NCI-H1694 treated with DMSO at 0.1 percent for 48 hours (cell line): ENCODE measurements around the gene SLC12A6.
"Not testable (repeated sequence)": the region's sequence is repeated elsewhere in the genome, so short reads cannot be mapped to it uniquely, and the experiment has no call there.

Experiments
- DNase-seq: peaks from one replicate; lab custom pipeline; 2025; lab: John Stamatoyannopoulos, UW

Gene SLC12A6

DNA sequence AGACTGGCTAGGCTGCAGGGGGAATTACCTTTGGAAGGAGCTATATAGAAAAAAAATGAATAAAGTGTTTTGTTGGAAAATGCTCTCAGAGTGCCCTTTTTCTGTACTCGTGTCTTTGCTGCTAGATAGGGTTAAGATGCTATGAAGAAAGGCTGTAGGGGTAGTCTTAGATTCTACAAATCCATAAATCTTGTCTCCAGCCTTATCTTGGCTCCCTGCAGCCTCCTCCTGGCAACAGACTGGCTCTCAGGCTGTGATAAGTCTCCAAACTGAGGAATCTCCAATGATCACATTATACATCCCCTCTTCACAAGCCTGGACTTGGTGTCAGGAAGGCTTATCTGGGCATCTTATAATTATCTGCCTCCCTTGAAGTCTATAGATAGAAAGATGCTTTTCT lies 20.1 kb upstream of the SLC12A6 start:
- no peak for DNase-seq

DNA sequence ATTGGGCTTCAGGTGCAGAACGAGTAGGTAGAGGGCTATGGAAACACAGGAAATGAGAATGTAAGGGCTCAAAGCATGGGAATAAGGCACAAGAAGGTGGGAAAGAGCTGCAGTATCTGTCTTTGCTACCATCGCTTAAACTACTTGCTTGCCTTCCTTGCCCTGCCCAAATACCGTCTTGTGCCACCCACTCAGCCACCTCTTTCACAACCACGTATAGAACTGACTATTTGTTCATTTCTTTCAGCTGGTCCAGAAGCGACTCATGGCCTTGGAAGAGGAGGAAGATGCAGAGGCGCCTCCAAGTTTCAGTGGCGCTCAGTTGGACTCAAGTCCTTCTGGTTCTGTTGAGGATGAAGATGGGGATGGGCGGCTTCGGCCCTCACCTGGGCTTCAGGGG lies 17.7 kb upstream of the SLC12A6 start:
- no peak for DNase-seq

DNA sequence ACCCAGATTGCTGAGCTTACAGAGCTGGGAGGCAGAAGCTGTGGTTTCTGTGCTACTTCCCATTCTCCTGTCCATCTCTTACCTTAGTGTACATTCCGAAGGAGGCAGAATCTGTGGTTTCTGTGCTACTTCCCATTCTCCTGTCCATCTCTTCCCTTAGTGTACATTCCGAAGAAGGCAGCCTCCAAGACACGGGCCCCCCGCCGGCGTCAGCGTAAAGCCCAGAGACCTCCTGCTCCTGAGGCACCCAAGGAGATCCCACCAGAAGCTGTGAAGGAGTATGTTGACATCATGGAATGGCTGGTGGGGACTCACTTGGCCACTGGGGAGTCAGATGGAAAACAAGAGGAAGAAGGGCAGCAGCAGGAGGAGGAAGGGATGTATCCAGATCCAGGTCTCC lies 16.7 kb upstream of the SLC12A6 start:
- DNase-seq: no peak

DNA sequence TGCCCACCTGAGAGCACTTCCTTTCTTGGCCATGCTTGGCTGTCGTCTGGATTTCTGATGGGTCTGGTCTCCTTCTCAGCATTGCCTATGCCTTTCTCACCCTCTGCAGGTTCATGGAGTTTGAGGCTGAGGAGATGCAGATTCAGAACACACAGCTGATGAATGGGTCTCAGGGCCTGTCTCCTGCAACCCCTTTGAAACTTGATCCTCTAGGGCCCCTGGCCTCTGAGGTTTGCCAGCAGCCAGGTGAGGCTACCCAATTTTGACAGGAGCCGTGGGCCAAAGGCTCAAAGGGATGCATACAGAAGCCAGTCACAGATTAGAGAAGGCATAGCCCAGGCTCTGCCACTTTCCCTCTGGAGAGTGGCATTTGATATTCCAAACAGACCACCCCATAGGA lies 16.0 kb upstream of the SLC12A6 start:
- DNase-seq: no peak

DNA sequence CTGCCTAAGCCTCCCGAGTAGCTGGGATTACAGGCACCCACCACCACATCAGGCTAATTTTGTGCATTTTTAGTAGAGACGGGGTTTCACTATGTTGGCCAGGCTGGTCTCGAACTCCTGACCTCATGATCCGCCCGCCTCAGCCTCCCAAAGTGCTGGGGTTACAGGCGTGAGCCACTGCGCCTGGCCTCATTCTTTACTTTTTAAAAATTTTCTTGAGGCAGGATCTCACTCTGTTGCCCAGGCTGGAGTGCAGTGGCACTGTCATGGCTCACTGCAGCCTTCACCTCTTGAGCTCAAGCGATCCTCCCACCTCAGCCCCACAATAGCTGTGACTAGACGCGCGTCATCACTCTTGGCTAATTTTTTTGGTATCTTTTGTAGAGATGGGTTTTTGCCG lies 15.4 kb upstream of the SLC12A6 start:
- not testable (repeated sequence) for DNase-seq

DNA sequence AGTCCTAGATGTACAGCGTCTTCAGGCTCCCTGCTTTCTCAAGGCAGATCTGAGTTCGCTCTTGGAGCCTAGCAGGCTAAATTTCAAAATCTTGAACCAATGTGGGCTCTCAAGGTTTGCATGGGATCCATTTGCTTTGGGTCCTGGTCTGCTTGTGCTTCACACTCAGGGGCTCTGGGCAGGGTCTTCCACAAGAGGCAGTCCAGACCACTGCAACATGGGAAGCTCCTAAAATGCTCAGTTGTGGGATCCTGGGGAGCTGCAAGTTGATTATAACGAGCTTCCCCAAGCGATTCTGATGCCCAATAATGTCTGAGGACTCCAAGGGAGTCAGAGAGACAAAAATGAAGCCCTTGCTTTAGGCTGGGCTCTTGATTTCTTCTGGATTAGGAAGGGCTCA lies 12.2 kb upstream of the SLC12A6 start:
- no peak for DNase-seq

DNA sequence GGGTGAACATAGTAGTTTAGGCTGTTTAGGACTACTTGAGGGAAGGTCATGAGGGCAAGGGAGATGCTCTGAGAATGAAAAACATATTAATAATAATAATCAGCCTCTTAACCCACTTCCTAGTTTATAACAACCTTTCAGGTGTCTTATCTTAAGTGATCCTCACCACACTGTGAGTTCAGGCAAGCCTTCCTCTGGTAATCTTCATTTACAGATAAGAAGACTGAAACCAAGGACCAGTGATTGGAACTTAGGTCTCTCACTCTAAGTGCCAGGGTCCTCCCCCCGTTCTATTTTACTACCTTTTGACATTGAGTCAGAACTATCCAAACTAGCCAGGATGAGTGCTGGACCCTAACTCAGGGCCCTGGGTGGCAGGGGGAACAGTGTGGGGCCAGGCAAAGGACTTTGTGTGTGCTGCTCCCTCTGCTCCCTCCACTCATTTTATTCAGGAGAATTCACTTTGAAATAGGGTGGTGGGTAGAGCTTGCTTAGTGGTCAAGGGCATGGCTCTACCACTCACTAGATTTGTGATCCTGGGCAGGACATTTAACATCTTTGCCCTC lies 11.2 kb upstream of the SLC12A6 start:
- no peak for DNase-seq

DNA sequence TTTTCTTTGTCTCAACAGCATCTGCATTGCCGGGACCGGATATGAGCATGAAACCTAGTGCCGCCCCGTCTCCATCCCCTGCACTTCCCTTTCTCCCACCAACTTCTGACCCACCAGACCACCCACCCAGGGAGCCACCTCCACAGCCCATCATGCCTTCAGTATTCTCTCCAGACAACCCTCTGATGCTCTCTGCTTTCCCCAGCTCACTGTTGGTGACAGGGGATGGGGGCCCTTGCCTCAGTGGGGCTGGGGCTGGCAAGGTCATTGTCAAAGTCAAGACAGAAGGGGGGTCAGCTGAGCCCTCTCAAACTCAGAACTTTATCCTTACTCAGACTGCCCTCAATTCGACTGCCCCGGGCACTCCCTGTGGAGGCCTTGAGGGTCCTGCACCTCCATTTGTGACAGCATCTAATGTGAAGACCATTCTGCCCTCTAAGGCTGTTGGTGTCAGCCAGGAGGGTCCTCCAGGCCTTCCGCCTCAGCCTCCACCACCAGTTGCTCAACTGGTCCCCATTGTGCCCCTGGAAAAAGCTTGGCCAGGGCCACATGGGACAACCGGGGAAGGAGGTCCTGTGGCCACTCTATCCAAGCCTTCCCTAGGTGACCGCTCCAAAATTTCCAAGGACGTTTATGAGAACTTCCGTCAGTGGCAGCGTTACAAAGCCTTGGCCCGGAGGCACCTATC lies 10.5 kb upstream of the SLC12A6 start:
- DNase-seq: no peak

DNA sequence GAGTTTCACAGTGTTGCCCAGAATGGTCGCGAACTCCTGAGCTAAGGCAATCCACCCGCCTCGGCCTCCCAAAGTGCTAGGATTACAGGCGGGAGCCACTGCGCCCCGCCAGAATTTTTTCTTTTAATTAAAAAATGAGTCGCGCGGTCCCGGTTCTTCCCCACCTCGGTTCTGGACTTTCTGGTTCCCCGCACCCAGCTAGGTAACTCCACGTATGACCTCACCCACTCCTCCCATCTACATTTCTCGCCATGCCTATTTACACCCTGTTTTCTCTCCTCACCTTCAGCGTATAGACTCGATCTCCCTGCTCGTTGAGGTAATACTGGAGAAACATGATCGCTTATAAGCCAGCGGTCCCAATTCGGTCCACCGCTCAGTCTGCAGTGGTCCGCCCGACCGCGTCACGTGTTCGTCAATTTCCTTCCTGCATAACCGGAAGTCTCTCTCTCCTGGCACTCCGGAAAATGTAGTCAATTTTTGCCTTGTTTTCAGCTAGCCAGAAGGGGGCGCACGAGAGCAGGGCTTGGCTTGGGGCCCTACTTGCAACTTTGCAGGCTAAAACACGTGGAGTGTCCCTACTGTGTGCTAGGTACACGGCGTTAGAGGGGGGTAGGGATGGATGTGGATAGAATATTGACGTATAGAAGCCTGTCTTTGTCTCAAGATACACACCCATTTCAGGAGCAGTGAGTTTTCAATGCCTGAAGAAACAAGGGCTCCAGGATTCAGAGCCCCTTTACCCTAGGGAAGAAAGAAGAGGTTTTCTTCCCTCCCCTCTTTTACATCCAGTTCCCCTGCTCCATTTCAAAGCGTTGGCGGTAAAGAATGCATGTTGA lies 5.4 kb upstream of the SLC12A6 start, which contains the start of the genes NOP10 and NUTM1:
Gene NOP10, minus strand, starts transcription at position 400 of the 839 bp plus-strand sequence. Its CDS starts 63 bp downstream, at position 337.
Gene NUTM1, plus strand, starts transcription at position 579 of the 839 bp plus-strand sequence. CDS start 382 bp downstream, outside the sequence.
- peak; percentile 86 for DNase-seq

DNA sequence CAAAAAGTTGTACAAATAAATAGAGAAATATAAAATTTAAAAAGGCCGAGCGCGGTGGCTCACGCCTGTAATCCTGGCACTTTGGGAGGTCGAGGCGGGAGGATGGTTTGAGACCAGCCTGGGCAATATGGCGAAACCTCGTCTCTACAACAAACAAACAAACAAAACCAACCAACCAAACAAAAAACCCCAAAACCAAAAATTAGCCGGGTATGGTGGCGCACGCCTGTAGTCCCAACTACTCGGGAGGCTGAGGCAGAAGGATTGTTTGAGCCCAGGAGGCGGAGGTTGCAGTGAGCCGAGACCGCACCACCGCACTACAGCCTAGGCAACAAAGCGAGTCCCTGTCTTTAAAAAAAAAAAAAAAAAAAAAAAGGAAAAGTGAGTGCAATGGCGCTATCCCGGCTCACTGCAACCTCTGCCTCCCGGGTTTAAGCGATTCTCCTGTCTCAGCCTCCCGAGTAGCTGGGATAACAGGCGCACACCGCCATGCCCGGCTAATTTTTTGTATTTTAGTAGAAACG lies 4.7 kb upstream of the SLC12A6 start:
- DNase-seq: not testable (repeated sequence)

DNA sequence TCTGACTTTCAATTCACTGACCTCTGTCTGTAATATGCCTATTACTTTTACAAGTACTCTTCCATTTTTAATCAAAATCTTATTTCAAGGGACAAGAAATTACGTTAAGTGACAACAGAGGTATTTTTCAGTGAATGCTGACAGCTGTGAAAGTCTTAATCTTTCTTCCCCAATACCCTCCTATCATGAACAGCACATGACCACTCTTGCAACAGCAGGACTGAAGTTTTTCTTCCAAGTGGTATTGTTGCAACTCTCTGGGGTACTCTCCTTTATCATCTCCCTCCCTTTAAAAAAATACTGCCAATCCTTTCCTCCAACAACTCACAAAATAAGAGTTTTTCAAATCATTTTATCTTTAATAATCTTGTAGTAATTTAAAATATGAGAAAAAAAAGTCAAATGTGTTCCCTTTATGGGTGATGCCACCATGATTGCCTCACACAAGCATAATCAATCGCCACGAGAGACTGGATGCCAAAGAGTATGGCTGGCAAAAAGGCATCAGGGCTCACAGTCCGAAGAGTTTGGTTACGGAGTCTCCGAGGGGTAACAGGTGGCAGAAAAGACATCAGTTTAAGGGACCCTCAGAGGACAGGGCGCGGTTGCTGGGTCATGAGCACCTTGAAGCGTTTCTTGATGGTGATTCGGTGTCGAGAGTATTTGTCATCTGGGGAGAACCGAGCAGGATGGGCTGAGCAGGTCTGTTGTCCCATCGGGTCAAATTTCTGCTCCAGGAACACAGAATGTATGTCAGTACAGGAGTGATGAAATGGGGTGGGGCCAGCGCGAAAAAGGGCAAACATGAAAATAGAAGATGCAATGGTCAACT lies 4.0 kb upstream of the SLC12A6 start:
- DNase-seq: no peak

DNA sequence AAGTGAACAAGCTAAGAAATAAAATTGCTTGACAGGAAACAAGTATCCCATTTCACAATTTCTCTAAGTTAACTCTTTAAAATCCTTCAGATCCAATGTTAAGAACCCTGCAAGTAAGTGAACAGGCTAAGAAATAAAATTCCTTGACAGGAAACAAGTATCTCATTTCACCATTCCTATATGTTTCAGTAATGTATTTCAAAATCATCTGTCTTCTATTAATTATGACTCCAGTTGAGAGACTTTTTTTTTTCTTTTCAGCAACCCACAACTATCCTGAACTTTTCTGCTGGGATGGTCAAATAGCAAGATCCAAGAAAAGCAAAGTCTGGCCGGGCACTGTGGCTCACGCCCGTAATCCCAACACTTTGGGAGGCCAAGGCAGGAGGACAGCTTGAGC lies 2.4 kb upstream of the SLC12A6 start:
- DNase-seq: no peak

DNA sequence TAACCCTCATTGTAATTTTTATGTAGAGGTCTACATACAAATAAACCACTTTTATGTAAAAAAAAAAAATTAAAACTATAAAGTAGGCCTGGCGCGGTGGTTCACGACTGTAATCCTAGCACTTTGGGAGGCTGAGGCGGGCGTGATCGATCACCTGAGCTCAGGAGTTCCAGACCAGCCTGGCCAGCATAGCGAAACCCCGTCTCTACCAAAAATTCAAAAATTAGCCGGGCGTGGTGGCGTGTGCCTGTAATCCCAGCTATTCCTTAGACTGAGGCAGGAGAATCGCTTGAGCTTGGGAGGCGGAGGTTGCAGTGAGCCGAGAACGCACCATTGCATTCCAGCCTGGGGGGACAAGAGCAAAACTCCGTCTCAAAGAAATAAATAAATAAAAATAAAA lies 766 bp upstream of the SLC12A6 start:
- no peak for DNase-seq

DNA sequence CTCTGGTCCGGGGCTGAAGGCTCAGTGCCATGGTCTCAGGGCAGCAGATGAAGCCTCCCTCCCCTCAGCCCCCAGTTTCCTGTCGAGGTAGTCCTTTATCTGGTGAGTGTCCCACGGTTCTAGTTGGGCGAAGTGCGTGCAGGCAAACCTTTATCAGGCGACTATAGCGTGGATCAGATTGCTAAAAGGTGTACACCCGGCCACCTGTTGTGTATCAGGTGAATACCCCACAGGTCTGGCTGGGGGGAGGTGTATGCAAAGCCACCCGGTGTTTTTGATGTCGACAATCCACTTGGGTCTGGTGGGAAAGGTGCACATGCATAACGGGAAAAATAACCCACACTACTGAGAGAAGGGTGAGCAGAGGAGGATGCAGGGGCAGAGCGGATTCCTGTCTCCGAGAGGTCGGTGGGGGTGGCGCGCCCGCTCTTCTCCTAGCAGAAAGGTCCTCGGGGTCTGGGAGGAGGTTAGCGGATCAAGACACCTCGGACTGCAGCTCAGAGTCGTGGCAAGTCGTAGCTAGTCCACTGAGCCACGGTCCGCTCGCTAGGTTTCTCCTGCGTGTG lies 507 bp downstream of the SLC12A6 start:
- no peak for DNase-seq

DNA sequence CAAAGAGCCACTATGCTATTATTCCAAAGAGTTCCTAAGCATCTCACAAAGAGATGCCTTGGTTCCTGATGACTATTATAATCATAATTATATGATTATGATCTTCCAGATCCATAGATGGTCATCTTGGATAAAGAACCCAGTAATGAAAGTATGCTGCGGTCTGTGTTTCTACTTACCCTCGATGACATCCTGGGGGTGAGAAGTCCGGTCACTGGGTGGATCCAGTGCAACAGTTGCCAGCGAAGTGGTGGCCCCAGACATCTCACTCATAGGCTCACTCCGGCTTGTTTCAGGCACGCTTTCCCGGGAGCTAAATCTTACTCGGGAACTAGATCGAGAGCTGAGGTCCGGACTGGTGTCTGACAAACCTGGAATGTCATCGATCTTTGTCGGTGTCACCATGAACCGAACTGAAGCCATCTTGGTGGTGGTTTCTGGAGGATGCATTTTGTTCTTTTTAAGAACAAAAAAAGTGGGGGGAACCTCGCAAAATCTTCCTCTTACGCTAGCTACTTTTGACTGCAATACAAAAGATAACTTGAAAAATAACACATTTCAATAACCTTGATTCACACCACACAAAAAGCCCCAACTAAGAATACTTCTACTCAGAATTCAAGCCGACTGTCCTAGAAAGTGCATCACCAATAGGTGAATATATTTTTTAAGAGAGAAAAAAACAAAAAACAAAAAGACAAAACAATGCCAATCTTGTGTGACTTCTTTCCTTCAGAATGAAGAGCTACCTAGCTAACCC lies 1.2 kb downstream of the SLC12A6 start:
- DNase-seq: no peak

DNA sequence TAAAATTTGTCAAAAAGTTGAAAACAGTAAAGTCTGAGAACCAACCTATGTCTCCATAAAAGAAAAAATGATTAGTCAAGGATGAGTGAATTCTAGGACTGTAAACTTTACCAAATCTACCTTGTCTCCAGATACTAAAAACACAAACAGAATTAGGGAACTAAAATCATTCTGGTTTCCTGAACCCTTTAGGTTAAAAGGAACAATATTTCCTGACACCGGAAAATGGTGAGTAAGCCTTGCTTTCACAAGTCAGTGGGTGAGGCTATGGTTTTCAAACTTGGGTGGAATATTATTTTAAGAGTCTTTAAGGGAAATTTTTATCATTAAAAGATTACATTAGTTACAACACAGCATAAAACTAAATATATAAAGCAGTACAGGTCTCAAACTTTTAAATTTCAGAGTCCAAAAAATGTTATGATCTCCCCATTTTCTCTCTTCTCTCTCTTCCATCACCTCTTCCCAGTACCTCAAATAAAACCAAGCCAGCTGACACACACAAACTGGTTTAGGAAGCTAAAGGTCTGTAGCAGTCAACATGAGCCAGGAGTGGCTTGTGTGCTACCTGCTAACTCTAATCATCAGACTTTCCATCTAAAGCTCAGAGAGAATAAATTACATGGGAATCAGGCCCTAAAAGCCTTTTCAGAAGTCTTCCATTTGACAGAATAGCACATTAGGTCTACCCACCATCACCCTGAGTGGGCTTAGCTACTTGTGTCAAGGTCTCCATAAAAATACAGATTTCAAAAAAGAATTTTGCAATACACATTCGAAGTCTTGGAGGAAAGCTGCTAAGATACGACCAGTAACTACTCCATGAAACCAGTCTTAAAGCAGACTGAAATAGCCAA lies 2.2 kb downstream of the SLC12A6 start:
- DNase-seq: no peak

DNA sequence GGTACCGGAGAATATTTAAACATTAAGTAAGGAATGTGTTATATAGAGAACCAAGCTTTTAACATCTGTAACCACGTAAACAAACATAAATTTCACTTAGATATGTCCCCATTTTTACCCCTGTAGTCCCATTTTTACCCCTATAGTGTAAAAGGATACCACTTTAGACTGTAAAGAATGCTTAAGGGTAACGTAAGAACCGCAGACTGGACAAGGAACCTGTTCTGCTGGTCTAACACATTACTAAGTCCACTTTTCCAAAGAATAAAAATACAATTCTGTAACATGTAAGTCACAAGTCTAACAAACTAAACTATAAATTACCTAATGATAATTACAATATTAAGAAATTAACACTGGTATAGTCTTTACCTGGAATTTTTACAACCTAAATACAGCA lies 2.9 kb downstream of the SLC12A6 start:
- DNase-seq: no peak

DNA sequence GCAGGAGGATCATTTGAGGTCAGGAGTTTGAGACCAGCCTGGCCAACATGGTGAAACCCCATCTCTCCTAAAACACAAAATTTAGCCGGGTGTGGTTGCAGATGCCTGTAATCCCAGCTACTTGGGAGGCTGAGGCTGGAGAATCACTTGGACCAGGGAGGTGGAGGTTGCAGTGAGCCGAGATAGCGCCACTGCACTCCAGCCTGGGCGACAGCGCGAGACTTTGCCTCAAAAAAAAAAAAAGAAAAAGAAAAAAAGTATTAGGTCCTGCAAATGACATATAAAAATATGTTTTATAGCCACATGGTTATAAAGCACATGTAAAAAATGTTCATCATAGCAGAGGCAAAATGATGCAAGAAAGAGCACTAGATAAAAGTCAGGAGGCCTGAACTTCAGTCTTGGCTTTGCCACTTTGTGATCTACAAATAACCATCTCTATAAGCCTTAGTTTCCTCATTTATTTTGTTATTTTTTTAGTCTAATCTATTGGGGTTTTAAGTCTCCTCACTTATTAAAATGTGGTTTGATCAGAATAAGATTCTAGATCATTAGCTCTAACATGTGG lies 4.9 kb downstream of the SLC12A6 start:
- no peak for DNase-seq

DNA sequence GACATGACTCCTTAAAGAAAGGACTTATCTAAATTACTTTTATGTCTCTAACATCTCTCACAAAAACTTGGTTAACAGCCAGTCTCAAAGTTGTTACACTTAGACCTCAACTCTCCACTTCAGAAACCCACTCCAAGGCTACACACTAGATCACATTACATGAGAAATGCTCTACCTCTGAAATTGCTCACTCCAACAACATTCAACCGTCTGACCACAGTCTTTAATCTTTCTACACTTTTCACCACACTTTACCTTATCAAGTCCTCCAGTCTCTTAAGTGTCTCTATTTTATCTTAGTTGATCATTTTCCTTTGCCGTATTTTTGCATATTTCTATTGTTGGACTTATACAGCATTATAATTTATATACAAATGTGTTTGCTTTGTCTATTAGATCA lies 5.8 kb downstream of the SLC12A6 start:
- DNase-seq: no peak
